Dermis lymphatic vessel endothelial cell (primary cell): Measurements from ENCODE around the gene DCAF16. TPM values are rescaled to one million over a fixed set of nuclear protein-coding genes. Genes with fewer than 3 reads are reported as not detected.

ENCODE experiments used
- total RNA-seq: library from RNA; depleted of rRNA; stranded (reverse); fragments of >200 nt; gene quantifications from 2 replicates; pipeline ENCODE4 v1.2.1, GENCODE V29; 2014

DCAF16 gene
- 21.7 and 23.8 TPM in 2 replicates for total RNA-seq

GRCh38 chr4:17810260-17811077, at the start of gene DCAF16, which contains the start of gene NCAPG:
TSS of gene DCAF16 (minus strand) at chr4:17810757. CDS start at chr4:17804141, 6,616 bp downstream.
TSS of gene NCAPG (plus strand) at chr4:17810979. CDS start at chr4:17811078, 99 bp downstream.

GRCh38 chr4:17781300-17782287, 29.0 kb downstream of the DCAF16 start, which contains the start of gene FAM184B:
TSS of gene FAM184B (minus strand) at chr4:17781621. CDS start at chr4:17781299, 322 bp downstream.

Other genes starting within 250 kb of the DCAF16 start
- gene LAP3, start 233.6 kb downstream of the DCAF16 start, total RNA-seq: 75.6 and 93.3 TPM in 2 replicates
- gene MED28, start 196.1 kb downstream of the DCAF16 start, total RNA-seq: 28.3 and 28.5 TPM in 2 replicates
- gene FAM184B, start 29.1 kb downstream of the DCAF16 start, total RNA-seq: not detected in 2 replicates
- gene NCAPG, start 222 bp upstream of the DCAF16 start, total RNA-seq: 4.3 and 5.8 TPM in 2 replicates
- gene LCORL, start 211.0 kb upstream of the DCAF16 start, total RNA-seq: 16.4 and 19.7 TPM in 2 replicates